ENCODE results near the gene DBN1. TPM values are rescaled to one million over a fixed set of nuclear protein-coding genes. Genes with fewer than 3 reads are reported as not detected.

The DBN1 gene
- total RNA-seq, 1 experiment from 2014 or later = 144 TPM

DNA sequence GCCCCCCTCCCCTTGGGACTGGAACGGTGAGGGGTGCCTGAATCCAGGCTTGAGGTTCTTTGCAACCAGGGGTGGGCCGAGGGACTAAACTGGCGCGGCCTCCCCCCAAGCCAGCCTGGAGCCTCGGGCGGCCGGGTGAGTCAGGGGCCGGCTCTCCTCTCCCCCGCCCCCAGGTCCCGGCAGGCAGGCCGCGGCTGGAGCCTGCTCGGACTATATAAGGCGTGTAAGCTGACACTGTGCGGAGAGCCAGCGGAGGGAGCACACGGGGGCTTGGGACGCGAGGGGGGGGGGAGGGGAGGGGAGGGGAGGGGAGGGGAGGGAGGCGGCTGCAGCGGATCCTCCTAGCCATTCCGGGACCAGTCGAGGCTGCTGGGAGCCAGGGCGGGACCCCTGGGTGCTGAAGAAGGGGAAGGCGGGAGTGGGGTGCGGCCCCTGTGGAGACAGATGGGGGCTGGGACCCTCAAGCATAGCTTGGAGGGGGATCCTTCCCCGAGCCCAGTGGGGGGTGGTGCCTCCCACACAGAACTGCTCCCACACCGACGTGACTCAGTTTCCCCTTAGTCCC is 23.4 kb upstream of the DBN1 start:
- Histone ChIP-seq H3K4me1 (peaks cover 25% of the 10 kb centered on the region), H3K27me3 (replicated peaks; ENCODE audit: control insufficient read depth, insufficient read depth, low read length) (no peaks in the 10 kb centered on the region), H3K36me3 (ENCODE audit: control insufficient read depth, insufficient read depth, low read length) (peaks cover 4% of the 10 kb centered on the region), H3K9me3 (no peaks in the 10 kb centered on the region), H3K4me3 (ENCODE audit: low read depth, low read length) (peak overlapping the region; percentile 85)
- peaks cover 18% of the 10 kb centered on the region for H3K36me3 Mint-ChIP-seq (ENCODE audit: insufficient read depth, unreplicated experiment)
- H3K4me1 Mint-ChIP-seq (ENCODE audit: low read depth, unreplicated experiment) = peaks cover 27% of the 10 kb centered on the region
- intact Hi-C loops (cut with micrococcal nuclease; ENCODE audit: unreplicated experiment) = loop anchor here (1.0 to 2.0 kb wide), 5 partner anchors 25 to 184 kb away; partner anchors contain the start of gene GRK6
- ChIA-PET CTCF (interaction anchor here (0.7 to 3.0 kb wide), 13 partner anchors 11 to 187 kb away, joined by 3 to 29 read pairs (median 6); partner anchors contain the start of gene DBN1), POLR2A (interaction anchor here (0.7 to 1.8 kb wide), 14 partner anchors 11 to 410 kb away, joined by 3 to 8 read pairs (median 4); partner anchors contain the start of genes B4GALT7, FGFR4, GRK6 and LMAN2)
- no peak for TF ChIP-seq CTCF (IDR thresholded peaks at IDR 0.05; ENCODE audit: insufficient read depth in 1 of 2, low read depth in 1 of 2, low read length in 1 of 2, severe bottlenecking in 1 of 2, unreplicated experiment in 1 of 2)
- H3K27ac Mint-ChIP-seq (ENCODE audit: unreplicated experiment) = peak overlapping the region; percentile 59
- peak; percentile 83 to 85 for DNase-seq
- H3K4me3 Mint-ChIP-seq (ENCODE audit: unreplicated experiment) = peak overlapping the region; percentile 89
- H3K27me3 Mint-ChIP-seq (ENCODE audit: insufficient read depth, unreplicated experiment) = peaks cover 11% of the 10 kb centered on the region
- BruUV-seq (replicated peaks) = no TSS peak
- no peaks in the 10 kb centered on the region for H3K9me3 Mint-ChIP-seq (ENCODE audit: unreplicated experiment)

- ChIA-PET CTCF (interaction anchor here (0.5 to 3.0 kb wide), 8 partner anchors 9 to 191 kb away, joined by 3 to 29 read pairs (median 5); partner anchors contain the start of gene DBN1), POLR2A (interaction anchor here (0.7 to 1.8 kb wide), 4 partner anchors 19 to 144 kb away, joined by 4 to 8 read pairs (median 4); partner anchors contain the start of genes B4GALT7 and LMAN2)
- Mint-ChIP-seq H3K9me3 (ENCODE audit: unreplicated experiment) (no peaks in the 10 kb centered on the region), H3K27ac (ENCODE audit: unreplicated experiment) (peak overlapping the region; percentile 59), H3K27me3 (ENCODE audit: insufficient read depth, unreplicated experiment) (peaks cover 11% of the 10 kb centered on the region), H3K4me3 (ENCODE audit: unreplicated experiment) (peak overlapping the region; percentile 89), H3K4me1 (ENCODE audit: low read depth, unreplicated experiment) (peaks cover 27% of the 10 kb centered on the region), H3K36me3 (ENCODE audit: insufficient read depth, unreplicated experiment) (peaks cover 22% of the 10 kb centered on the region)
- Histone ChIP-seq H3K27me3 (replicated peaks; ENCODE audit: control insufficient read depth, insufficient read depth, low read length) (no peaks in the 10 kb centered on the region), H3K4me3 (ENCODE audit: low read depth, low read length) (peak overlapping the region; percentile 85), H3K9me3 (no peaks in the 10 kb centered on the region), H3K36me3 (ENCODE audit: control insufficient read depth, insufficient read depth, low read length) (peaks cover 4% of the 10 kb centered on the region), H3K4me1 (peaks cover 28% of the 10 kb centered on the region)
- intact Hi-C loops (cut with micrococcal nuclease; ENCODE audit: unreplicated experiment) = loop anchor here (2.0 kb wide), 2 partner anchors 93 to 183 kb away; no protein-coding TSS in a partner anchor
- peak; percentile 67 to 71 for DNase-seq
- TSS peak; percentile 44 for BruUV-seq (replicated peaks)
- TF ChIP-seq CTCF (IDR thresholded peaks at IDR 0.05; ENCODE audit: insufficient read depth in 1 of 2, low read depth in 1 of 2, low read length in 1 of 2, severe bottlenecking in 1 of 2, unreplicated experiment in 1 of 2) = peak; percentile 29 to 45
Observed at GRCh38 chr5:177496070-177496726, 22.8 kb upstream of the DBN1 start.

Data from Caco-2 (cell line).